NCI-H1092 (cell line): ENCODE measurements around the gene SLC6A3.
"Not testable (repeated sequence)": the region's sequence is repeated elsewhere in the genome, so short reads cannot be mapped to it uniquely, and the experiment has no call there.

Experiments
- DNase-seq: peaks from one replicate; lab custom pipeline; 2025; lab: John Stamatoyannopoulos, UW

SLC6A3 gene

GRCh38 chr5:1370006-1370405 lies 75.2 kb downstream of the SLC6A3 start:
- no peak for DNase-seq

- no peak for DNase-seq
These were observed 76.5 kb downstream of the SLC6A3 start for GRCh38 chr5:1368756-1369155.

- no peak for DNase-seq
These were observed 77.0 kb downstream of the SLC6A3 start for GRCh38 chr5:1368236-1368635.

DNA sequence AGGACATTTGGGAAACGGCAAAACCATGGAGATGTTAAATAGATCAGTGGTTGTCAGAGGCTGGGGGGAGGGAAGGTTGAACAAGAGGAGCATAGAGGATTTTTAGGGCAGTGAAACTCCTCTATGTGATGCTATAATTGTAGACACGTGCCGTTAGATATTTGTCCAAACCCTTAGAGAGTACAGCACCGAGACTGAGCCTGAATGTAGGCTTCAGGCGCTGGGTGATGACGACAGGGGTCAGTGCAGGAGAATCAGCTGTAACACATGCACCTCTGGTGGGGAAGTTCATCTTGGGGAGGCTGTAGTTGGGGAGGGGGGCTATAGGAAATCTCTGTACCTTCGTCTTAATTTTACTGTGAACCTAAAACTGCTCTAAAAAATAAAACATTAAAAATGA lies 78.1 kb downstream of the SLC6A3 start:
- DNase-seq = no peak

- DNase-seq = no peak
These were observed 78.7 kb downstream of the SLC6A3 start for GRCh38 chr5:1366514-1366913.

DNA sequence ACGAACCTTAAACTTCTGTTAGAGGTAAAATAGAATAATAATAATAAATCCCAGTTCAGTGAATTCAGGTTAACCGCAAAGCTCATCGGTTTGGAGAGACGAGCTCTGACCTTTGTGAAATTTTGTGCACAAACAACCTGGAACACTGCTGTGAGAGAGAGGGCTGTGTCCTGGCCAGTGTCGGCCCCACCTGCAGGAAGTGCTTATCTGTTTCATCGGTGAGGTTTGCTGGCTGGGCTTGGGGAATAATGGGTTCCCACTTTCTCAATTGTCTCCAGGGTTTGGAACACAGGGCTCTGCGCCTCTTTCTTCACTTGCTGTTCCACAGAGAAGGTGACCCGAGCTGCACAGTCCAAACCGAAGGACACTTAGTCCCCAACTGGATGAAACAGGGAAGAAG lies 81.0 kb downstream of the SLC6A3 start:
- DNase-seq = no peak

DNA sequence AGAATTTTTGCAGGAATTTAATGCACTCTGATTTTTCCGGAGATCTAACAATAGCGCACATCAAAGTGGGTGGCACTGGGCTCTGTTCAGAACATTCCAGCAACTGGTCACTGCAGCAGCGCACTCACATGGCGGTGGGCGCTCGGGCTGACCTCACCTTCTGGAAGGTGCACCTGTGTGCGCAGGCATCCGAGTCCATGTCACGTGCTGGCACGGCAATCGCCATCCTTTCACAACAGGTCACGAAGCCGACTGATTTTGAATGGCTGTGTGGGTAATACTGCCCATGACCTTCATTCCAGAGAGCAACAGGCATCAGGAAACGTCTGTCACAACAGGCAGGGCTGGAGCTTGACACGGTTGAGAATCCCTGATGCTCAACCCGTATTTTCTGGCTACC lies 81.7 kb downstream of the SLC6A3 start:
- DNase-seq = no peak

DNA sequence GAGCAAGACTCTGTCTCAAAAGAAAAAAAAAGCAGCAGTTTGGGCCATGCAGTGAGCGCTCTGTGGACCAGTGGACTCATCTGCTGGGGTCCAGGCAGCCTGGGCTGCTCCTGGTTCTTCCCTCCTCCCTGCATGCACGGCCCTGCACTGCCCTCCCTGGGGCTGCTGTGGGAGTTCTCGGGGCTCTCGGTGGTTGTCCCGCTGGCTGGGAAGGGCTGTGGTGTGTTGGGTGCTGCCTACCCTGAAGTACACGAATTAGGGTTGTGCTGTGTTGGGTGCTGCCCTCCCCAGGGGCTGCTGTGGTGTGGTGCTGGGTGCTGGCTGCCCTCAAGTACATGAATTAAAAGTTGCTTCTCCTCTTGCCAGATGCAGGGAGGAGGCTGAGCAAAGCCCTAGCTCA lies 82.1 kb downstream of the SLC6A3 start:
- no peak for DNase-seq

DNA sequence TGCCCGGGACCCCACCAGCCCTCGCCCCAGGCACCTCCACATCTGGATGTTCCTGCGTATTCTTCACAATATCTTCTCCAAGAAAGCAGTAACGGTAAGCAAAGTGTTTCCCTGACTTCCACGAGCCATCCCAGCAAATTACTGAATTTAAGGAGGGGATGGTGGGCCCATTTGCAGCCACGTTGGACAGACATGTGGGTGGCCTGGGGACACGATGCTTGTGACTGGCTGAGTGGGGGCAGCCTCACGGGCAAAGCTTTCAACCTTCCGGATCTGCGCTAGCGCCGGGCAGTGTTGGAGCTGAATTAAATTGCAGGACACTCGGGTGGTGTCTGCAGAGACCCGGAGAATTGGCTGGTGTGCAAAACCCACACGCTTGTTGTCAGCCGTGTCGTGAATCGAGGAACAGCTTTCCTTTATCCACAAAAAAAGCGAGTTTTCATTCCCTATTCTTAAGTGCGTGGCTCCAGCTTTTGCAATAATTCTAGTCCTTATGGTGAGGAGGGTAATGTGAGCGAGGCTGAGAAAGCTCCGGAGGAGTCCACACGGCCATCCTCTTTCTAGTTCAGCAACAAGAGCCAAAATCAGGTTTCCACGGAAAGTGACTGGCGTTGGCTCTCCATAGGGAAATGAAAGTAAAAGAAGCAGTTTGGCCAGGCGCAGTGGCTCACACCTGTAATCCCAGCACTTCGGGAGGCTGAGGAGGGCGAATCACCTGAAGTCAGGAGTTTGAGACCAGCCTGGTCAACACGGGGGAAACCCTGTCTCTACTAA lies 82.8 kb downstream of the SLC6A3 start:
- DNase-seq = no peak

DNA sequence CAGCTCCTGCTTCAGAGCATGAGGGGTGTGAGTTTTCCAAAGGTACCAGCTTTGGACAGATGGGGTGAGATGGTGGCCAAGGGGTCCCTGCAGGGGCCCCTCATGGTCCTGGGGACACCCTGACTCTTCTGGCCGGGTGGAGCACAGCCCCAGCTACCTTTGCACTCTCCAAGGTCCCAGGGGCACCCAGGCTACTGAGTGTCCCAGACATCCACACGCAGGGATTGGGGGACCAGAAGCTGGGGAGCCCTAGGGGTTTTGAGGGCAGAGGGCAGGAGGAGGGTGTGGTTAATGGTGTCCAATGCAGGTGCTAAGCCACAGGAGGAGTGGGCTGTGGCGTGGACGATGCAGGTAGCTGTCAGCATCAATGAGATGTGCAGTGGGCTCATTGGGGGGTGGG lies 84.4 kb downstream of the SLC6A3 start:
- DNase-seq = no peak

GRCh38 chr5:1360367-1360766 lies 84.9 kb downstream of the SLC6A3 start:
- DNase-seq = not testable (repeated sequence)

DNA sequence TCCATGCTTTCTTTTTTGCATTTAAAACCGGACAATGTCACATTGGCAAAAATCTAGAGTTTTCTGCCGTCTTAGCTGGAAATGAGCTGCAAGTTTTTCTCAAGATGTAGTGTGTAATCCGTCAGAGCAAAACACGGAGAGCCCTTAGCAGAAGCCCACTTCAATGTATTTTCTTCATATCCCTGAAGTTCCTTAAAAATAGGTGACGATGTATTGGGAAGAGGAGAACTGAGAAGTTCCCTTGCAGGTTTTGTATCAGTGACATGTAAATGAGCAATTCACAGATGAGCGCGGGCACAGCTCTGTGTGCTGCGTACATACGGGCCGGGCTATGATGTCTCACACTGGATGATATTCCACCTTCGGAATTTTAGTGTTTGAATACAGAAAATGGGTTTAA lies 85.5 kb downstream of the SLC6A3 start:
- DNase-seq = no peak

GRCh38 chr5:1359031-1359645 lies 86.1 kb downstream of the SLC6A3 start:
- no peak for DNase-seq

GRCh38 chr5:1358726-1359025 lies 86.6 kb downstream of the SLC6A3 start:
- no peak for DNase-seq

GRCh38 chr5:1357946-1358725 lies 87.1 kb downstream of the SLC6A3 start:
- no peak for DNase-seq

- no peak for DNase-seq
These were observed 88.1 kb downstream of the SLC6A3 start for GRCh38 chr5:1356873-1357787.

DNA sequence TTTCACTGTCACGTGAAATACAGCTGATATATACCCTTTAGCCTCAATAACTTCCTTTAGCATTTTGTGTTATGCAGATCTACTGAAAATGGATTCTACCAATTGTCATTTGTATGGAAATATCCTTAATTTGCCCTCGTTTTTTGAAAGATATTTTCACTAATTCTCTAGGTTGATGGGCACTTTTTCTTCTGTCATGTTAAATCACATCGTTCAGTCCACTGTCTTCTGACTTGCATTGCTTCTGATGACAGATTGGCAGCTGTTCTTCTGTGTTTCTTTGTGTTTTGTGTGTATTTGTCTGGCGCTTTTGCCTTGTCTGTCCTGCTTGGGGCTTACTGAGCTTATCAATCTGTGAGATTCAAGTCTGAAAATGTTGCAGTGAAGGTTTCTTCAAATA lies 90.7 kb downstream of the SLC6A3 start:
- DNase-seq = no peak

DNA sequence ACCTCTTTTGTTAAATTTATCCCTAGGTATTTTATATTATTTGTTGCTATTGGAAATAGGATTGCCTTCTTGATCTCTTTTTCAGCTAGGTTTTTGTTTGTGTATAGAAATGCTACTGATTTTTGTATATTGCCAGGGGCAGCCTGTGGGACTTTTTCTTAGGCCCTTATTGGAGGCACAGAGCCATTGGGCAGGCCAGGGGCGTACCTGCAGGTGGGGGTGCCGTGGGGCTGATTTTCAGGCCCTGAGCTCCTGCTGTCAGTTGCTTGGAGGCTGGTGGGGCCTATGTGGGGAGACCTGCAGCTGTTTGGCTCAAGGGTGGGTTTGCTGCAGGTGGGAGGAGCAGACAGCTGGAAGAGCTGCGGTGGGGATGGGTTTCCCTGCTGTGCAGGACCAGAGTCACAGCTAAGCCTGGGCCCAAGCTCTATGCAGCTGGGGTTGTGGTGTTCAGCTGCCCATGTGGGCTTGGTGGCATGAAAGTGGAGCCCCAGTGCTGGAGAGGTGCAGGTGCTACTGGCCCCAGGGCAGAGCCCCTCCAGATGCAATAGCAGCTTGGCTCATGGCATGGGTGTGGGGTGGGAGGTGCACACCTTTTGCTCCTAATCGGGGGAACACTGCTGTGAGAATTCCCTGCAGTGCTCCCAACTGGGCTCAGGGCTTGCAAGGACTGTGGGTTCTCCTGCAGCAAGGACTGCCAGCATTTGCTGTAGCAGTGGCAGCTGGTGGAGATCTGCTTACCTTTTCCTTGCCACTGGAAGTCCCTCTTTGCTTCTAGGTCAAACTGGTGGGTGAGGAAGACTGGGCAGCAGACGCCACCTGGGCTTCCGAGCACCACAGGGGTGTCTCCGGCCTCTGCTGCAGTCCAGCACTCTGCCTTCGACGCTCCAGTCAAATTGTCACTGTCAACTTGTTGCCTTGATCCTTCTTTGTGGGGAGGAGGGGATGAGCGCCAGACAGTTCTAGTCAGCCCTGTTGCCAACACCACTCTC lies 92.7 kb downstream of the SLC6A3 start:
- DNase-seq = no peak

GRCh38 chr5:1351156-1351555 lies 94.1 kb downstream of the SLC6A3 start:
- no peak for DNase-seq

- no peak for DNase-seq
These were observed 96.0 kb downstream of the SLC6A3 start for GRCh38 chr5:1349246-1349645.

DNA sequence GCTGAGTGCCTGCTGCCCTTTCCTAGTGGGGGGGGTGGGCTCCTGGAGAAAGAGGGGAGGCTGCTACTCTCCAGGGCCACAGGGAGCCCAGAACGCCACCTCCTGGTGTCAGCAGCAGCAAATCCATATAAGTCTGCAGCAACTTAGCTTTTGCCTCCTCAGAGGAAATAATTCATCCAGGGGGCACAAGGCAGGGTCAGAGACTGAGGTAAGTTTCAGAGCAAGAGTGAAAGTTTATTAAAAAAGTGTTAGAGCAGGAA lies 96.3 kb downstream of the SLC6A3 start:
- no peak for DNase-seq
